Measurements from ENCODE around the gene DDOST. TPM values are rescaled to one million over a fixed set of nuclear protein-coding genes. Genes with fewer than 3 reads are reported as not detected.

DDOST gene
- total and polyA plus RNA-seq, 2 donors from 2014 or later, result 146 to 206 TPM

DNA sequence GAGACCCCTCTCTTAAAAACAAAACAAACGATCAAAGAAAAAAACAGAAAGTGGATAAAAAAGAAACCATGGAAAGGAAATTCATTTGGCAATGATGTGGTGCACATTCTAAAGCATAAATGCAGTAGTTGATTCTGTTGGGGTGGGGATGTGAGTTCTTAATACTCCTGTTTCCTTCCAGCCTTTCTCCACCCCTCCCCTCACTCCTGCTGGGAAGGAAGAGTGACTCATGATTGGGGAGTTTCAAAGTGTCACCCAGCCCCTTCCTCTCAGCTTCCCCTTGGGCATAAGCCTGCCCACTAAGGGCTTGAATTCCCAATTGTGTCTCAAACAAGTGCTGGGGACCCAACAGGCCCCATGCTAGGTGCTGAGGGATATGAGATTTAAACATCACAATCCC is 34.6 kb downstream of the DDOST start:
- Histone ChIP-seq H3K9me3 (ENCODE audit: control insufficient read depth in 2 of 3, insufficient read depth in 1 of 3, low read length in 3 of 3) (no peaks in the 10 kb centered on the region), H3K9ac (ENCODE audit: low read length in 3 of 3) (no peak overlapping the region), H3K27me3 (ENCODE audit: control insufficient read depth, insufficient read depth, low read length) (no peaks in the 10 kb centered on the region), H3K36me3 (ENCODE audit: control insufficient read depth in 2 of 3, insufficient read depth in 3 of 3, low read length in 3 of 3) (no peaks in the 10 kb centered on the region), H3K4me3 (ENCODE audit: low read length in 3 of 3) (no peak overlapping the region), H3K27ac (ENCODE audit: low read depth in 2 of 2, low read length in 2 of 2) (no peak overlapping the region), H3K4me1 (ENCODE audit: control insufficient read depth in 2 of 3, insufficient read depth in 2 of 3, low read depth in 1 of 3, low read length in 3 of 3) (no peaks in the 10 kb centered on the region)
- FAIRE-seq (no peak), DNase-seq (no peak)
- TF ChIP-seq CTCF (IDR thresholded peaks at IDR 0.05; ENCODE audit: borderline replicate concordance, extremely low read depth, insufficient read depth), result no peak
- intact Hi-C loops (cut with DNase I), result no loop called here

GRCh38 chr1:20626098-20626427 is 35.1 kb downstream of the DDOST start:
- no peak overlapping the region for H3K4me3 ChIP-seq (ENCODE audit: low read length in 3 of 3)
- no peaks in the 10 kb centered on the region for H3K4me1 ChIP-seq (ENCODE audit: control insufficient read depth in 2 of 3, insufficient read depth in 2 of 3, low read depth in 1 of 3, low read length in 3 of 3)
- H3K27ac ChIP-seq (ENCODE audit: low read depth in 2 of 2, low read length in 2 of 2), result no peak overlapping the region
- intact Hi-C loops (cut with DNase I), result no loop called here
- H3K27me3 ChIP-seq (ENCODE audit: control insufficient read depth, insufficient read depth, low read length), result no peaks in the 10 kb centered on the region
- DNase-seq (no peak), FAIRE-seq (no peak)
- H3K9me3 ChIP-seq (ENCODE audit: control insufficient read depth in 2 of 3, insufficient read depth in 1 of 3, low read length in 3 of 3), result no peaks in the 10 kb centered on the region
- H3K9ac ChIP-seq (ENCODE audit: low read length in 3 of 3), result no peak overlapping the region
- TF ChIP-seq CTCF (IDR thresholded peaks at IDR 0.05; ENCODE audit: borderline replicate concordance, extremely low read depth, insufficient read depth), result no peak
- H3K36me3 ChIP-seq (ENCODE audit: control insufficient read depth in 2 of 3, insufficient read depth in 3 of 3, low read length in 3 of 3), result no peaks in the 10 kb centered on the region

DNA sequence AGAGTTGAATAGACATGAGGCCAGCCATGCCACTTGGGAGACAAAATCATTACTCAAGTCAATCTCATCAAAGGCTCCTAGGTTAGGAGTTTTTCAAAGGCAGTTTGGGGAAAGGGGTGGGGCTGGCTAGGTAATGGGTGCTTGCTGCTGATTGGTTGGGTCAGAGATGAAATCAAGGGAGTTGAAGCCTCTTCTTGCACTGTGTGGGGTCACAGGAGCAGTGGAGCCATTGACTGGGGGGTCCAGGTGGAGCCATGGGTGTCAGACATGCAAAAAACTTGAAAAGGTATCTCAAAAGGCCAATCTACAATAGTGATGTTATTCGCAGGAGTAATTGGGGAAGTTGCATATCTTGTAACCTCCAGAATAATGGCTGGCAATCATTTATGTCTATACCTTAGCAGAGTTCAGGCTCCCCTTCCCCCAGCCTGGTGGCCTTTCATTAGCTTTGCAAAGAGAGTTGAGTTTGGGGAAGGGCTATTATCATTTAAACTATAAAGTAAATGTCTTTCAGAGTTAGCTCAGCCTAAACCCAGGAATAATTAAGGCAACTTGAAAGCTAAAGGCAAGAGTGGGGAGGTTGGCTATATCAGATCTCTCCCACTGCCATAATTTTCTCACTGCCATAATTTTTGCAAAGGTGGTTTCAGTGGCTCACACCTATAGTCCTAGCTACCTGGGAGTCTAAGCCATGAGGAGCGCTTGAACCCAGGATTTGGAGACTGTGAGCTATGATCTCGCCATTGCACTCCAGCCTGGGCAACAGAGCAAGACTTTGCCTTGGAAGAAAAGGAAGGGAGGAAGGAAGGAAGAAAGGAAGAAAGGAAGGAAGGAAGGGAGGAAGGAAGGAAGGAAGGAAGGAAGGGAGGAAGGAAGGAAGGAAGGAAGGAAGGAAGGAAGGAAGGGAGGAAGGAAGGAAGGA is 35.7 kb downstream of the DDOST start:
- Histone ChIP-seq H3K9me3 (ENCODE audit: control insufficient read depth in 2 of 3, insufficient read depth in 1 of 3, low read length in 3 of 3) (no peaks in the 10 kb centered on the region), H3K9ac (ENCODE audit: low read length in 3 of 3) (no peak overlapping the region), H3K36me3 (ENCODE audit: control insufficient read depth in 2 of 3, insufficient read depth in 3 of 3, low read length in 3 of 3) (no peaks in the 10 kb centered on the region), H3K4me3 (ENCODE audit: low read length in 3 of 3) (no peak overlapping the region), H3K4me1 (ENCODE audit: control insufficient read depth in 2 of 3, insufficient read depth in 2 of 3, low read depth in 1 of 3, low read length in 3 of 3) (no peaks in the 10 kb centered on the region), H3K27me3 (ENCODE audit: control insufficient read depth, insufficient read depth, low read length) (no peaks in the 10 kb centered on the region), H3K27ac (ENCODE audit: low read depth in 2 of 2, low read length in 2 of 2) (no peak overlapping the region)
- no peak for FAIRE-seq
- intact Hi-C loops (cut with DNase I), result no loop called here
- DNase-seq, result no peak
- TF ChIP-seq CTCF (IDR thresholded peaks at IDR 0.05; ENCODE audit: borderline replicate concordance, extremely low read depth, insufficient read depth), result no peak

All from kidney (tissue), 14 donors.